Naive thymus-derived CD4-positive, alpha-beta T cell (primary cell): Measurements from ENCODE around the gene ALDH3A1. TPM values are rescaled to one million over a fixed set of nuclear protein-coding genes. Genes with fewer than 3 reads are reported as not detected.

Experiments
- ATAC-seq: fragments of 150-1000 bp; cut with Tn5 transposase; 2 replicates; pipeline ENCODE4 v1.10.0; 2021; ENCODE audit warnings: mild to moderate bottlenecking, moderate library complexity
- CTCF ChIA-PET: fragments of 350-600 bp; sonication (Branson Sonifier 250); formaldehyde crosslinking; loops from one replicate; lab custom pipeline; 2021; ENCODE audit warnings: antibody characterized with exemption; lab: Charles Lee
- POLR2A ChIA-PET: fragments of 350-600 bp; sonication (Branson Sonifier 250); formaldehyde crosslinking; loops from one replicate; lab custom pipeline; 2021; ENCODE audit warnings: antibody characterized with exemption, inconsistent platforms; lab: Charles Lee
- DNase-seq, 9 donors: peaks; one replicate each; pipeline versions ENCODE4 v3.0.0 to v3.0.0-alpha.2; 2020 to 2022; ENCODE audit warnings: mixed read lengths in 1 of 9
- H3K27ac ChIP-seq: one replicate; pipeline ENCODE4 v1.7.0; 2013; ENCODE audit warnings: mild to moderate bottlenecking, low read depth, low read length, moderate library complexity
- H3K27me3 ChIP-seq, 2 donors: one replicate each; pipeline ENCODE4 v1.7.0; 2013; ENCODE audit warnings: low read length in 2 of 2, mild to moderate bottlenecking in 2 of 2, moderate library complexity in 2 of 2; ENCODE audit not compliant: control insufficient read depth in 2 of 2, insufficient read depth in 2 of 2
- H3K36me3 ChIP-seq, 3 experiments: 1 replicate in 2 of 3; 2 replicates in 1 of 3; pipeline ENCODE4 v1.7.0; 2013; ENCODE audit warnings: low read length in 3 of 3, mild to moderate bottlenecking in 3 of 3, moderate library complexity in 1 of 3; ENCODE audit not compliant: insufficient read depth in 3 of 3, control insufficient read depth in 2 of 3
- H3K4me1 ChIP-seq, 2 donors: one replicate each; pipeline ENCODE4 v1.7.0; 2013; ENCODE audit warnings: low read length in 2 of 2, mild to moderate bottlenecking in 2 of 2, moderate library complexity in 1 of 2; ENCODE audit not compliant: control insufficient read depth in 2 of 2, insufficient read depth in 2 of 2
- H3K4me3 ChIP-seq: 2 replicates; pipeline ENCODE4 v1.7.0; 2013; ENCODE audit warnings: mild to moderate bottlenecking, low read length
- H3K9me3 ChIP-seq, 3 experiments: 1 replicate in 2 of 3; 2 replicates in 1 of 3; pipeline ENCODE4 v1.7.0; 2013; ENCODE audit warnings: low read length in 3 of 3; ENCODE audit not compliant: control insufficient read depth in 2 of 3
- H3K27ac Mint-ChIP-seq, 9 donors: one replicate each; pipeline ENCODE4 v1.8.0; 2020 to 2022; ENCODE audit warnings: mixed read lengths in 9 of 9, mild to moderate bottlenecking in 8 of 9, moderate library complexity in 5 of 9, inconsistent platforms in 2 of 9
- H3K27me3 Mint-ChIP-seq, 5 donors: one replicate each; pipeline ENCODE4 v1.8.0; 2021 to 2022; ENCODE audit warnings: mixed read lengths in 5 of 5, mild to moderate bottlenecking in 1 of 5
- H3K36me3 Mint-ChIP-seq, 5 donors: one replicate each; pipeline ENCODE4 v1.8.0; 2020 to 2022; ENCODE audit warnings: mixed read lengths in 5 of 5, mild to moderate bottlenecking in 3 of 5, inconsistent platforms in 1 of 5
- H3K4me1 Mint-ChIP-seq, 7 donors: one replicate each; pipeline ENCODE4 v1.8.0; 2020 to 2022; ENCODE audit warnings: mixed read lengths in 7 of 7, mild to moderate bottlenecking in 3 of 7, inconsistent platforms in 1 of 7
- H3K4me3 Mint-ChIP-seq, 10 donors: one replicate each; pipeline ENCODE4 v1.8.0; 2020 to 2022; ENCODE audit warnings: mild to moderate bottlenecking in 10 of 10, mixed read lengths in 10 of 10, moderate library complexity in 6 of 10, inconsistent platforms in 2 of 10
- H3K9me3 Mint-ChIP-seq, 11 donors: one replicate each; pipeline ENCODE4 v1.8.0; 2020 to 2022; ENCODE audit warnings: mixed read lengths in 11 of 11, mild to moderate bottlenecking in 4 of 11, inconsistent platforms in 1 of 11, moderate library complexity in 1 of 11
- intact Hi-C, 2 donors: fragments of 100-400 bp; cut with micrococcal nuclease; formaldehyde crosslinking; loops; one replicate each; pipeline ENCODE4 v1.15.1; 2023
- polyA plus RNA-seq, 2 donors: library from polyadenylated mRNA; unstranded; fragments of 300-500 nt; fragmentation: Illumina TruSeq; gene quantifications; one replicate each; pipeline ENCODE4 v1.2.3, GENCODE V29; 2021
- total RNA-seq, 6 experiments: library from RNA in 5 of 6; stranded (reverse) in 5 of 6; gene quantifications; 1 replicate in 5 of 6; 2 replicates in 1 of 6; pipeline ENCODE4 v1.2.3 and lab custom pipeline; 2021 to 2026

Gene ALDH3A1
- total and polyA plus RNA-seq, 7 experiments from 2014 or later = 0.61 TPM; not detected in 6

DNA sequence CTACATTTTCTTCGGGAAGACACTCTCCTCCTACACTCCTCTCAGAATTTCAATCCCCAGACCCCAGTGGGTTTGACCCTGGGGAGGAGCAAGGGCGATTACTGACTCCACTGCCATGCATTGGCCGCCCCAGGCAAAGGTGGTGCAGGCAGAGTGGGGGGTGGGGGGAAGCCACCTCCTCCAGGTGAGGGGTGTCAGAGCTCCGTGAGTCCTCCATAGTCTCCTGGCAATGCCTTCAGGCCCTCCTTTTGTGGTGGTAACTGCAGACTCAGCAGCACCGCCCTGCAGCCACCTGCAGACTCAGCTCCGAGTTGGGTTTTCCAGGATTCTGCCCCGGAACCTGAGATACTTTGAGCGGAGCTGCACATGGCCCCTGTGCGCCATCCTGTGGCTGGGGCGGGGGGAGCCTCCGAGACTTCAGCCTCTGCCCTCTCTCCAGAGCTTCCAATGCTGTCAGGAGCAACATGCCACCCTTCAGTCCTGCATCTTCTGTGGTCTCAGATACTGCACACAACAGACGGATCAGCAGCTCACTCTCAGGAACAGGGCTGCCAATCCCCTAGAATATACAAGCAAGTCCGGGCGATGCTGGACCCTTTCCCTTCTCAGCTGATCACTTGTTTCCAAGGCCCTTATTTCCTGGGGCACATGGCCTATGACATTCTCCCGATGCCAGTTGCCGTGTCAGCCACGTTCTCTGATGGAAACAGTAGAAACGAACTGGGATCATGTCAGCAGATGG lies 29.3 kb downstream of the ALDH3A1 start:
- H3K27ac Mint-ChIP-seq = peak overlapping the region in 3 of 9 donors; percentile 17 to 54 (median 38)
- POLR2A ChIA-PET = no interaction called here

DNA sequence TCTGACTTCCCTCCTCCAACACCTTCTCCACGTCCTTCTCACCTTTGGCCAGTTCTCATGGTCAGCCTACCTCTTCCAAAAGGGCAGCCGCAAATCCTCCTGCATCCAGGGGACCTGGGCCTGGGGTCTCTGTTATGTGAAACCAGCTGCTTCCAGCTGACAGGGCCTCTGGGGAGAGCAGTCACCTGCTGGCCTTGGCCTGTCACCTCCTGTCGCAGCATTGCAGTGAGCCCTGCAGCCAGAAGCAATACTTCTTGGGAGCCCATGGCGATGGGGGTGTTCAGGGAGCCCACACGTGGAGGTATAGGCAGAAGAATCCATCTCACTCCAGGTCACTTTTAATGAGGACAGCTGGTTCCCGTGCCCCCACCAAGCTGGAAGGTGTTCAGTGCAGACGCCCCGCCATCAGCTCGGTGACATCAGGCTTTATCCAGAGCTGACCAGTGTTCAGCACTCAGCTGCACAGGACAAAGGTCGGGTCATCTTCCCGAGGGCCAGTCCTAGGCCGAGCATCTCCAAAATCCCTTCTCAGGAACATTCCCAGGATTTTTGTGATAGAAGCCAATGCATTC lies 30.0 kb downstream of the ALDH3A1 start:
- H3K27ac ChIP-seq = no peak overlapping the region
- H3K36me3 ChIP-seq = no peaks in the 10 kb centered on the region
- H3K4me1 ChIP-seq = no peaks in the 10 kb centered on the region
- Mint-ChIP-seq H3K9me3 (peaks cover 0 to 2% (median 0%) of the 10 kb centered on the region in 11 donors), H3K4me3 (no peak overlapping the region), H3K4me1 (peaks cover 0 to 14% (median 7%) of the 10 kb centered on the region in 7 donors), H3K36me3 (no peaks in the 10 kb centered on the region), H3K27me3 (peaks cover 0 to 2% (median 0%) of the 10 kb centered on the region in 5 donors), H3K27ac (peak overlapping the region in 1 of 9 donors; percentile 38)
- intact Hi-C loops = no loop called here
- H3K4me3 ChIP-seq = no peak overlapping the region
- ATAC-seq = no peak
- ChIA-PET CTCF (no interaction called here), POLR2A (no interaction called here)
- DNase-seq = no peak
- H3K9me3 ChIP-seq = no peaks in the 10 kb centered on the region
- no peaks in the 10 kb centered on the region for H3K27me3 ChIP-seq

More for the DNA sequence above, 29.3 kb downstream of the ALDH3A1 start:
- intact Hi-C loops = no loop called here
- Mint-ChIP-seq H3K27me3 (peaks cover 0 to 2% (median 0%) of the 10 kb centered on the region in 5 donors), H3K9me3 (peaks cover 0 to 2% (median 0%) of the 10 kb centered on the region in 11 donors), H3K4me1 (peaks cover 0 to 17% (median 10%) of the 10 kb centered on the region in 7 donors), H3K4me3 (no peak overlapping the region), H3K36me3 (no peaks in the 10 kb centered on the region)
- Histone ChIP-seq H3K27ac (no peak overlapping the region), H3K36me3 (no peaks in the 10 kb centered on the region), H3K4me3 (no peak overlapping the region), H3K4me1 (peaks cover 0 to 2% of the 10 kb centered on the region in 2 donors), H3K9me3 (no peaks in the 10 kb centered on the region), H3K27me3 (no peaks in the 10 kb centered on the region)
- no peak for DNase-seq
- CTCF ChIA-PET = no interaction called here
- no peak for ATAC-seq

DNA sequence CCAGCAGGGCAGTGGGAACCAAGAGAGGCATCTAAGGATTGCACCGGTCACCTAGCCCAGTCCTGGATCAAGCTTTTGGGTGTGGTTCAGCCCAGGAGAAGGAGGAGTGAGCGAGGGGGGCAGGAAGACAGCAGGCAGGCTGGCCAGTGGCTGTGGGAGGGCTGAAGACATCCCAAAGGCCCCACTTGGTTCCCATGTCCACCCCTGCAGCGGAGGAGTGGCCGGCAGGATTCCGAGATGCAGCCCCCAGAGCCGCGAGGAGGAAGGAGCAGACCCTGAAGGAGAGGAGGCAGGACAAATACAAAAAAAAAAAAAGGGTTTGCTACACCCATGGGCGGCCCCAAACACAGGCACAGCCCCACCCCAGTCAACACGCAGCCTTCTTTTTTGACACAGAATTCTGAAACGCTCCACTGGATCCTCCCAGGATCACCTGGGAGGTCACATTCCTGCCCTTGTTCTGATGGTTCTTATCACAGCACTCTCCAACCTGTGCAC lies 30.6 kb downstream of the ALDH3A1 start:
- Histone ChIP-seq H3K36me3 (no peaks in the 10 kb centered on the region), H3K27ac (no peak overlapping the region), H3K4me3 (no peak overlapping the region), H3K9me3 (no peaks in the 10 kb centered on the region), H3K27me3 (no peaks in the 10 kb centered on the region), H3K4me1 (no peaks in the 10 kb centered on the region)
- Mint-ChIP-seq H3K36me3 (no peaks in the 10 kb centered on the region), H3K4me3 (no peak overlapping the region), H3K27me3 (peaks cover 0 to 2% (median 0%) of the 10 kb centered on the region in 5 donors), H3K9me3 (no peaks in the 10 kb centered on the region), H3K4me1 (peaks cover 0 to 9% (median 4%) of the 10 kb centered on the region in 7 donors), H3K27ac (peak overlapping the region in 1 of 9 donors; percentile 38)
- no peak for DNase-seq
- POLR2A ChIA-PET = no interaction called here
- CTCF ChIA-PET = no interaction called here
- intact Hi-C loops = no loop called here
- ATAC-seq = no peak

GRCh38 chr17:19717031-19717360 lies 31.1 kb downstream of the ALDH3A1 start:
- ChIA-PET CTCF (no interaction called here), POLR2A (no interaction called here)
- H3K27ac Mint-ChIP-seq = no peak overlapping the region
- intact Hi-C loops = no loop called here
- no peaks in the 10 kb centered on the region for H3K27me3 Mint-ChIP-seq
- DNase-seq = no peak
- no peak overlapping the region for H3K4me3 Mint-ChIP-seq
- no peaks in the 10 kb centered on the region for H3K9me3 Mint-ChIP-seq
- Histone ChIP-seq H3K4me3 (no peak overlapping the region), H3K27ac (no peak overlapping the region), H3K4me1 (no peaks in the 10 kb centered on the region), H3K36me3 (no peaks in the 10 kb centered on the region), H3K9me3 (no peaks in the 10 kb centered on the region), H3K27me3 (no peaks in the 10 kb centered on the region)
- H3K4me1 Mint-ChIP-seq = peaks cover 0 to 5% (median 0%) of the 10 kb centered on the region in 7 donors
- ATAC-seq = no peak
- H3K36me3 Mint-ChIP-seq = no peaks in the 10 kb centered on the region

DNA sequence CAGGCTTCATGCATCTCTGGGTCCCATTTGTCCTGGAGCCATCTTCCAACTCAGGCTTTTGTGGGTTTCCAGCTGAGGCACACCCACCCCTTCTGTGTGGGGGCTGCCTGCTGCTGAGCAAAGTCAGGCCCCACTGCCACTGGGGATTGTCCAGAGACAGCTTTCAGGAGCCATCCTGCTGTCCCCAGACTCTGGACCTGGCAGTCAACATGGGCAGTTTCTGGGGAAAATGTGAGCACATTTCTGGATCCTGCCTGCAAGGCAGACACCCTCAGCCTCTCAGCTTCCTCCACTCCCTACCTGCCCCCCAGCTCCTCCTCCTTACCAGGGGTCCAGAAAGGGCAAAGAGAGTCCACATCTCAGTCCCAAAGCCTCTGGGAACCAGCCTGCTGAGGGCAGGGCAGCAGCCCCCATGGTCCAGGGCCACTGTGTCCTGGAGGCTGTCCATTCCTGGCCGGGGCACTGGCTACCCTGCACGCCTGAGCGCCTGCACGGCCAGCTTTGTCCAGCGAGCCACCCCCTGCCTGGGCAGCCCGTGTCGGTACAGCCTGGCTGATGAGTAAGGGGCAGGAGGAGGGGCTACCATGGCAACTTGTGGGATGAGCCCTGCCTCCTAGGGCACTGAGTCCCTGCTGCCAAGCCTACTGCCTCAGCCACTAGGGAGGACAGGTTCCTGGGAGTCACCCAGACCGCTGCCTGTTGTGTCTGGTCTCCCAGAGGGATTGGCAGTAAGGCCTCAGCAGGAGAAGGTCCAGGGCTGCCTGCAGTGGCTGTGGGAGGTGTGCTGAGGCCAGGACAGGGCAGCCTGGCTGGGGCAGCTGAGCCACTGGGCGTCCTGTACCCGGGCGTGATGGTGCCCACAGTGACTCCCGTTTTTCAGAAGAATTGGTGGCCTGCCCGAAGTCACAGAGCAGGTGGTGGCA lies 31.7 kb downstream of the ALDH3A1 start, which contains the start of gene SLC47A2:
SLC47A2 (minus strand) TSS at position 477 of the 923 bp plus-strand sequence; CDS start at position 448, 29 bp downstream.
- H3K36me3 Mint-ChIP-seq = no peaks in the 10 kb centered on the region
- intact Hi-C loops = no loop called here
- no peak within 1 kb of the TSS for H3K27ac Mint-ChIP-seq
- H3K4me3 Mint-ChIP-seq = no peak within 1 kb of the TSS
- no peak within 1 kb of the TSS for H3K4me3 ChIP-seq
- H3K9me3 Mint-ChIP-seq = no peaks in the 10 kb centered on the region
- peaks cover 0 to 5% (median 0%) of the 10 kb centered on the region in 7 donors for H3K4me1 Mint-ChIP-seq
- ATAC-seq (no peak), DNase-seq (no peak)
- CTCF ChIA-PET = no interaction called here
- H3K9me3 ChIP-seq = no peaks in the 10 kb centered on the region
- H3K4me1 ChIP-seq = no peaks in the 10 kb centered on the region
- H3K27ac ChIP-seq = no peak within 1 kb of the TSS
- no peaks in the 10 kb centered on the region for H3K27me3 ChIP-seq
- H3K36me3 ChIP-seq = no peaks in the 10 kb centered on the region
- no peaks in the 10 kb centered on the region for H3K27me3 Mint-ChIP-seq
- POLR2A ChIA-PET = no interaction called here

DNA sequence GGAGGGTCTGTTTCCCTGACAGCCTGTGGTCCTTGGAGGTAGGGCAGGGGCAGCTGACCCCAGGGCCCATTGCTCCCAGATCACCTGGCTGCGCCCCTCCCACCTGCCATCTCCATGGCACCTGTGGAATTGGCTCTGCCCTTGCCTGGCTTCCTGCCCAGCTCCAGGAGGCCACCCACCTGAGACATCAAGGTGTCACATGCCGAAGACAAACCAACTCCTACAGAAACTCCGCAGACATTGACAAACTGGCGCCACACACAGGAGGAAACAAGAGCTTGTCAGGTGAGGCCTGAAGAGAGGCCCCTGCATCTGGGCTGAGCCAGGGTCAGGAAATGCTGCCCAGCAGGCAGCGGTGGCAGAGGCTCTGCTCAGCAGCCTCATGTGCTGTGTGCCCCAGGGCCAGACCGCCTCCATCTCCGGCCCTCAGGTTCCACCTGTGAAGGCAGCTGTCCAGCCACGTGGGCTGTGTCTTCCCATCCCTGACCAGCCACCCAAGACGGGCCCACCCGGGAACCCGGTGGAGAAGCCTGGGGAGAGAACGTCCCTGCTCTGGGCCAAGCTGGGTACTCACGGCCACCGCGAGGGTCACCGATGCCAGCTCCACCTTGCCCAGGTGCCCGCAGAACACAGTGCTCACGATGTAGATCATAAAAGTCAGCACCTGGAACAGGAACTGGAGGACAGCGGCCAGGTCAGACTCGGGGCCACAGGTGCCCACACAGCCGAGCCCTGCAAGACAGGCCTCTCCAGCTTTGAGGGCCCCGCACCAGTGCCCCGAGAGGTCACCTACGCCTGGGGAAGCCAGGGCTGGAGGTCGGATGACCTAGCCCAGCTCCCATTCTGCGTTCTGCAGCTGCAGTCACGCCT lies 33.3 kb downstream of the ALDH3A1 start:
- ATAC-seq (no peak), DNase-seq (no peak)
- Histone ChIP-seq H3K4me1 (no peaks in the 10 kb centered on the region), H3K27me3 (no peaks in the 10 kb centered on the region), H3K9me3 (no peaks in the 10 kb centered on the region), H3K36me3 (no peaks in the 10 kb centered on the region), H3K4me3 (no peak overlapping the region), H3K27ac (no peak overlapping the region)
- Mint-ChIP-seq H3K4me3 (no peak overlapping the region), H3K4me1 (peaks cover 0 to 5% (median 0%) of the 10 kb centered on the region in 7 donors), H3K36me3 (no peaks in the 10 kb centered on the region), H3K9me3 (no peaks in the 10 kb centered on the region), H3K27me3 (no peaks in the 10 kb centered on the region), H3K27ac (no peak overlapping the region)
- intact Hi-C loops = no loop called here
- POLR2A ChIA-PET = no interaction called here
- CTCF ChIA-PET = interaction anchor here (0.5 kb wide), 1 partner anchor 13 kb away, joined by 4 read pairs; no protein-coding TSS in a partner anchor
